Mucosa of descending colon (tissue), 3 donors: ENCODE data around the gene NR2F6. TPM values are rescaled to one million over a fixed set of nuclear protein-coding genes. Genes with fewer than 3 reads are reported as not detected.
A peak's percentile ranks its signal among the peaks of the same experiment; 100 is the strongest.

Experiments
- ATAC-seq: fragments of 200-7000 bp; cut with Tn5 transposase; one replicate; pipeline ENCODE4 v1.9.1; 2020; ENCODE audit warnings: mild to moderate bottlenecking, moderate library complexity
- DNase-seq, 3 donors: peaks; one replicate each; pipeline ENCODE4 v3.0.0-alpha.2; 2020
- H3K36me3 ChIP-seq: fragments of 200-600 bp; one replicate; pipeline ENCODE4 v1.8.0; 2021; ENCODE audit warnings: low read depth, mild to moderate bottlenecking
- H3K4me1 ChIP-seq: fragments of 200-600 bp; one replicate; pipeline ENCODE4 v1.8.0; 2021; ENCODE audit warnings: low read depth, mild to moderate bottlenecking
- H3K4me3 ChIP-seq: fragments of 200-600 bp; one replicate; pipeline ENCODE4 v1.8.0; 2021; ENCODE audit warnings: mild to moderate bottlenecking
- H3K9me3 ChIP-seq: fragments of 200-600 bp; one replicate; pipeline ENCODE4 v1.8.0; 2021; ENCODE audit warnings: mild to moderate bottlenecking
- intact Hi-C, 2 donors: fragments of 100-400 bp; cut with DNase I in 1 of 2; cut with micrococcal nuclease in 1 of 2; formaldehyde crosslinking; loops; one replicate each; pipeline versions ENCODE4 v1.11.0 to v1.11.1; 2022; cut with DNase I, micrococcal nuclease
- total RNA-seq, 3 donors: library from RNA; stranded (reverse); fragmentation: NEBNext Ultra II Directional in 2 of 3; extraction: Animal tissue kit (Norgen Biotek cat#: 25700) in 2 of 3; gene quantifications; one replicate each; pipeline versions ENCODE4 v1.2.1 to v1.2.4, GENCODE V29; 2021 to 2023
- TF ChIP-seq, protein P1 (sequence below): fragments of 200-600 bp; IDR thresholded peaks from one replicate; pipeline ENCODE4 v1.8.0; 2022; ENCODE audit warnings: antibody characterized with exemption, mild to moderate bottlenecking
- donor health status: DM: no; HTN: no; CAD: no; lungs with moderate emphysema.
- donor health status: DM: no; HTN: no; CAD: no.
- donor health status: DM: no; HTN: yes; CAD: no.

Gene NR2F6
- total RNA-seq, 3 donors from 2014 or later: 103 to 157 (median 140) TPM

DNA sequence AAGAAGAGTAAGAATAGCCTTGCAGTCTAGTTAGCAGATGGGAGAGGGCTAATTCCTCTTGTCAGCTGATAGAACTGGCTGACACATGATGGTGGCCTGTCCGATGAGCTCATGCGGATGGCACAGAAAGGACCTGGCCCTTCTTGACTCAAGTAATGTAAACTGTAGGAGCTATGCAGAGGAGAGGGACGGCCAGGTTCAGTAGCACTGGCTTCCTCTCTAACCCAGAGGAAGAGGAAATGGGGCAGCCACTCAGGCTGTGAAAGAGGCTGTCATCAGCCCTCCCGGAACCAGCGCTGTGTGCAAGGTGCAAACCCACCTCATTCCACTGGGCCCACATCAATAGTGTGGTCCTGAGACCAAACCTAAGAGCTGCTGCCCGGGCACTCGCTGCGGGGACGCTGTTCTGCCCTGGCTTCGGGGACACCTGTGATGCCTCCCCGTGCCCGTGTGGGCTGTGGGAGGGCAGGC, 61.3 kb downstream of the NR2F6 start:
- intact Hi-C loops: no loop called here
- no peak overlapping the region for H3K4me3 ChIP-seq
- DNase-seq (peak in 1 of 3 donors; percentile 32), ATAC-seq (peak; percentile 83)
- TF ChIP-seq, protein P1, sequence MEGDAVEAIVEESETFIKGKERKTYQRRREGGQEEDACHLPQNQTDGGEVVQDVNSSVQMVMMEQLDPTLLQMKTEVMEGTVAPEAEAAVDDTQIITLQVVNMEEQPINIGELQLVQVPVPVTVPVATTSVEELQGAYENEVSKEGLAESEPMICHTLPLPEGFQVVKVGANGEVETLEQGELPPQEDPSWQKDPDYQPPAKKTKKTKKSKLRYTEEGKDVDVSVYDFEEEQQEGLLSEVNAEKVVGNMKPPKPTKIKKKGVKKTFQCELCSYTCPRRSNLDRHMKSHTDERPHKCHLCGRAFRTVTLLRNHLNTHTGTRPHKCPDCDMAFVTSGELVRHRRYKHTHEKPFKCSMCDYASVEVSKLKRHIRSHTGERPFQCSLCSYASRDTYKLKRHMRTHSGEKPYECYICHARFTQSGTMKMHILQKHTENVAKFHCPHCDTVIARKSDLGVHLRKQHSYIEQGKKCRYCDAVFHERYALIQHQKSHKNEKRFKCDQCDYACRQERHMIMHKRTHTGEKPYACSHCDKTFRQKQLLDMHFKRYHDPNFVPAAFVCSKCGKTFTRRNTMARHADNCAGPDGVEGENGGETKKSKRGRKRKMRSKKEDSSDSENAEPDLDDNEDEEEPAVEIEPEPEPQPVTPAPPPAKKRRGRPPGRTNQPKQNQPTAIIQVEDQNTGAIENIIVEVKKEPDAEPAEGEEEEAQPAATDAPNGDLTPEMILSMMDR: no peak
- H3K36me3 ChIP-seq: no peaks in the 10 kb centered on the region
- no peaks in the 10 kb centered on the region for H3K4me1 ChIP-seq
- no peaks in the 10 kb centered on the region for H3K9me3 ChIP-seq

DNA sequence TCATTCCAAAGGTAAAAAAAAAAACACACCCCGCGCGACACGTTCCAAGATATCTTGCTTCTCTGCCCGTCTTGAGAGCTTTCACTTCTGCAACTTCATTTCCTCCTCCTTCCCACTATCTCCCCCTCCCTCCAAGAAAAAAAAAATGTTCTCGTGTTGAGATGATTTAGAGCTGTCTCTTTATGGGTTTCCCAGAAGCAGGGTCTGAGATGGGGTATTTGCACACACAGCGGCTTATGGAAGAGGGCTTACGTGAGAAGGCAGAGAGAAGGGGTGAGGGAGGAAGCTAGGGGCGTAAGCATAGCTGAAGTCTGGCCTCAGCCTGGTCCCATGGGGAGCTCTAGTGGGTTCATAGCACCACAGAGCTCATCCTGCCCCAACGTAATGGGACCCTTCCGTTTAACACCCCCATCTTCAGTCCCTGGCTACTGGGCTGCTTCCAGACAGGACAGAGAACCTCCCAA, 61.8 kb downstream of the NR2F6 start:
- intact Hi-C loops: no loop called here
- TF ChIP-seq, protein P1: no peak
- no peaks in the 10 kb centered on the region for H3K9me3 ChIP-seq
- DNase-seq (no peak), ATAC-seq (peak; percentile 55)
- H3K4me1 ChIP-seq: no peaks in the 10 kb centered on the region
- no peaks in the 10 kb centered on the region for H3K36me3 ChIP-seq
- H3K4me3 ChIP-seq: no peak overlapping the region

DNA sequence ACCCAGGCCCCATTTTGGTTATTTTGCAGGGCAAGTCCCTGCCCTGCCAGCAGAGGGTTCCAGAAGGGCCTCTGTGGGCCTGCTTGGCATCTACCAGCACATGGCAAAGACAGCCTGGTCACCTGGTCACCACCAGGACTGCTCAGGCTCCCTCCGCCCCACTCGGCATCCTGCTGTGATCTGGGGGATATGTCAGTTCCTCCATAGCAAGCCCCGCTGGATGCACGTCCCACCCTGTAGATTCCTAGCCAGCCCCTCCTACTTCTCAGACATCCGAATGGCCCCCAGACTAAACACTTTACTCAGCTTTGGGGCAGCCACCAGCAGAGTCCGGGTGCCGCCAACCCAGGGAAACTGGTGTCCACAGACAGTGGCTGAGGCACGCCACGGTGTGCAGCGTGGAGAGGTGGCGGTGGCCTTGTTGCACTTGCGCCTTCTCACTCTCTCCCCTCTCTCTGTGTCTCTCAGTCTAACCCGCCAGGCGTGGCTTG, 62.4 kb downstream of the NR2F6 start:
- peak; percentile 34 for ATAC-seq
- Histone ChIP-seq H3K4me3 (no peak overlapping the region), H3K9me3 (no peaks in the 10 kb centered on the region), H3K36me3 (no peaks in the 10 kb centered on the region), H3K4me1 (no peaks in the 10 kb centered on the region)
- no peak for DNase-seq
- intact Hi-C loops: no loop called here
- TF ChIP-seq, protein P1: no peak

Other genes with a start within 250 kb of the NR2F6 start
- gene CPAMD8, start 219.1 kb downstream of the NR2F6 start, total RNA-seq: 1 to 10 TPM; 2.3 to 5.8 (median 3.1) TPM
- gene HAUS8, start 170.5 kb downstream of the NR2F6 start, total RNA-seq: 10 to 100 TPM; 12.2 to 16.6 (median 13.6) TPM
- 10 to 100 TPM; 73.7 to 91.8 (median 90.8) TPM for gene MYO9B, start 170.1 kb downstream of the NR2F6 start, total RNA-seq
- gene USE1, start 30.6 kb downstream of the NR2F6 start, total RNA-seq: 10 to 100 TPM; 17.4 to 31.2 (median 28.0) TPM
- 100 to 1,000 TPM in 1 of 3 donors, 10 to 100 TPM in 2; 38.1 to 105 (median 58.4) TPM for gene OCEL1, start 19.7 kb downstream of the NR2F6 start, total RNA-seq
- gene USHBP1, start 18.8 kb upstream of the NR2F6 start, total RNA-seq: 1 to 10 TPM in 2 of 3 donors, under 1 TPM in 1; 0.52 to 2.6 (median 2.2) TPM
- gene BABAM1, start 21.5 kb upstream of the NR2F6 start, total RNA-seq: 10 to 100 TPM; 64.6 to 80.3 (median 76.2) TPM
- 1 to 10 TPM in 1 of 3 donors, under 1 TPM in 2; 0.23 to 1.9 (median 0.80) TPM for gene ANKLE1, start 36.0 kb upstream of the NR2F6 start, total RNA-seq
- gene ABHD8, start 57.5 kb upstream of the NR2F6 start, total RNA-seq: 10 to 100 TPM in 1 of 3 donors, 1 to 10 TPM in 2; 3.0 to 18.0 (median 4.5) TPM
- 100 to 1,000 TPM; 124 to 148 (median 145) TPM for gene MRPL34, start 60.0 kb upstream of the NR2F6 start, total RNA-seq
- gene DDA1, start 63.6 kb upstream of the NR2F6 start, total RNA-seq: 10 to 100 TPM; 38.3 to 51.4 (median 48.3) TPM
- 1 to 10 TPM; 7.1 to 9.4 (median 8.6) TPM for gene ANO8, start 88.9 kb upstream of the NR2F6 start, total RNA-seq
- gene GTPBP3, start 91.6 kb upstream of the NR2F6 start, total RNA-seq: 10 to 100 TPM; 16.1 to 24.3 (median 16.8) TPM
- 10 to 100 TPM; 22.2 to 42.2 (median 32.8) TPM for gene PLVAP, start 131.4 kb upstream of the NR2F6 start, total RNA-seq
- under 1 TPM in 2 of 3 donors, not detected in 1; 0.53 to 0.54 TPM for gene CCDC194, start 148.3 kb upstream of the NR2F6 start, total RNA-seq
- 10 to 100 TPM in 2 of 3 donors, 1 to 10 TPM in 1; 9.7 to 72.6 (median 28.2) TPM for gene BST2, start 159.7 kb upstream of the NR2F6 start, total RNA-seq
- gene MVB12A, start 174.1 kb upstream of the NR2F6 start, total RNA-seq: 10 to 100 TPM; 42.7 to 53.3 (median 52.1) TPM
- gene TMEM221, start 202.7 kb upstream of the NR2F6 start, total RNA-seq: under 1 TPM in 2 of 3 donors, not detected in 1; 0.34 to 0.51 TPM
- gene NXNL1, start 215.0 kb upstream of the NR2F6 start, total RNA-seq: not detected
- 10 to 100 TPM in 1 of 3 donors, 1 to 10 TPM in 2; 5.7 to 17.2 (median 6.2) TPM for gene SLC27A1, start 224.6 kb upstream of the NR2F6 start, total RNA-seq